Retina (tissue), 1 donor: ENCODE results near the gene ADGRG1.

Source experiments
- DNase-seq: peaks from one replicate; pipeline ENCODE4 v3.0.0-alpha.2; 2016

ADGRG1 gene

GRCh38 chr16:57684626-57685358 lies 56.4 kb downstream of the ADGRG1 start:
- no peak for DNase-seq

- DNase-seq: no peak
Measured at GRCh38 chr16:57685633-57686032, 57.2 kb downstream of the ADGRG1 start.

GRCh38 chr16:57686577-57686976 lies 58.1 kb downstream of the ADGRG1 start:
- no peak for DNase-seq

- no peak for DNase-seq
Measured at GRCh38 chr16:57687363-57687929, 59.0 kb downstream of the ADGRG1 start.

GRCh38 chr16:57688487-57688986 lies 60.1 kb downstream of the ADGRG1 start:
- no peak for DNase-seq

GRCh38 chr16:57688987-57689761 lies 60.7 kb downstream of the ADGRG1 start:
- DNase-seq: no peak

- no peak for DNase-seq
Measured at GRCh38 chr16:57689762-57690558, 61.5 kb downstream of the ADGRG1 start.

GRCh38 chr16:57690782-57691471 lies 62.5 kb downstream of the ADGRG1 start:
- no peak for DNase-seq

- DNase-seq: no peak
Measured at GRCh38 chr16:57692636-57693035, 64.2 kb downstream of the ADGRG1 start.

- no peak for DNase-seq
Measured at GRCh38 chr16:57693550-57693949, 65.1 kb downstream of the ADGRG1 start.

- DNase-seq: no peak
Measured at GRCh38 chr16:57694231-57694724, 65.8 kb downstream of the ADGRG1 start.

GRCh38 chr16:57694725-57695679 lies 66.6 kb downstream of the ADGRG1 start, which contains the start of gene DRC7:
DRC7 (plus strand) TSS chr16:57694806; CDS start chr16:57697950, 3,144 bp downstream.
- peak; percentile 81 for DNase-seq

- DNase-seq: no peak
Measured at GRCh38 chr16:57695680-57696069, 67.2 kb downstream of the ADGRG1 start.

GRCh38 chr16:57696240-57696639 lies 67.8 kb downstream of the ADGRG1 start:
- no peak for DNase-seq

GRCh38 chr16:57697896-57698537 lies 69.6 kb downstream of the ADGRG1 start:
- no peak for DNase-seq

- DNase-seq: no peak
Measured at GRCh38 chr16:57698812-57699405, 70.5 kb downstream of the ADGRG1 start.

GRCh38 chr16:57699481-57699880 lies 71.1 kb downstream of the ADGRG1 start:
- DNase-seq: no peak

GRCh38 chr16:57699899-57700298 lies 71.5 kb downstream of the ADGRG1 start:
- no peak for DNase-seq

GRCh38 chr16:57700781-57701551 lies 72.5 kb downstream of the ADGRG1 start:
- no peak for DNase-seq
